GM12872 (cell line): ENCODE results near the gene INAVA.

Experiments
- TF ChIP-seq, protein P1 (sequence below): IDR thresholded peaks from 3 replicates; pipeline ENCODE4 v1.5.1; 2011; ENCODE audit warnings: low read depth, mild to moderate bottlenecking, low read length, moderate library complexity; ENCODE audit not compliant: insufficient read depth

Gene INAVA

DNA sequence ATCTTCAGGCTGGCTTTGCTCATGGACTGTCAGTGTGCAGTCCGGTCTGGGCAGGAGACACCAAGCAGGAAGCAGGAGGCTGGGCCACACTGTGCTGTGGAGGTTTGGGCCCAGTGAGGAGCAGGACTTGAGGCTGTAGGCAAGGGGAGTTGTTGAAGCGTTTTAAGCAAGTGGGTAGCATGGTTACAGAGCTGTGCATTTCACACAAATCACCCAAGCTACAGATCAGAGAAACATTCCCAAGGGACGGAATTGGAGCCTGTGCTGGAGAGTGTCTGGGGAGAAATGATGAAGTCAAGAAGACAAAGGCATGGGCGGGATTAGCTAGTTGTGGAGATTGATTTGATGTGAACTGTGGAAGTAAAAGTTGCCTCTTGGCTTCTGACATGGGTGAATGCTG is 67.9 kb downstream of the INAVA start:
- TF ChIP-seq, protein P1, sequence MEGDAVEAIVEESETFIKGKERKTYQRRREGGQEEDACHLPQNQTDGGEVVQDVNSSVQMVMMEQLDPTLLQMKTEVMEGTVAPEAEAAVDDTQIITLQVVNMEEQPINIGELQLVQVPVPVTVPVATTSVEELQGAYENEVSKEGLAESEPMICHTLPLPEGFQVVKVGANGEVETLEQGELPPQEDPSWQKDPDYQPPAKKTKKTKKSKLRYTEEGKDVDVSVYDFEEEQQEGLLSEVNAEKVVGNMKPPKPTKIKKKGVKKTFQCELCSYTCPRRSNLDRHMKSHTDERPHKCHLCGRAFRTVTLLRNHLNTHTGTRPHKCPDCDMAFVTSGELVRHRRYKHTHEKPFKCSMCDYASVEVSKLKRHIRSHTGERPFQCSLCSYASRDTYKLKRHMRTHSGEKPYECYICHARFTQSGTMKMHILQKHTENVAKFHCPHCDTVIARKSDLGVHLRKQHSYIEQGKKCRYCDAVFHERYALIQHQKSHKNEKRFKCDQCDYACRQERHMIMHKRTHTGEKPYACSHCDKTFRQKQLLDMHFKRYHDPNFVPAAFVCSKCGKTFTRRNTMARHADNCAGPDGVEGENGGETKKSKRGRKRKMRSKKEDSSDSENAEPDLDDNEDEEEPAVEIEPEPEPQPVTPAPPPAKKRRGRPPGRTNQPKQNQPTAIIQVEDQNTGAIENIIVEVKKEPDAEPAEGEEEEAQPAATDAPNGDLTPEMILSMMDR, result no peak

DNA sequence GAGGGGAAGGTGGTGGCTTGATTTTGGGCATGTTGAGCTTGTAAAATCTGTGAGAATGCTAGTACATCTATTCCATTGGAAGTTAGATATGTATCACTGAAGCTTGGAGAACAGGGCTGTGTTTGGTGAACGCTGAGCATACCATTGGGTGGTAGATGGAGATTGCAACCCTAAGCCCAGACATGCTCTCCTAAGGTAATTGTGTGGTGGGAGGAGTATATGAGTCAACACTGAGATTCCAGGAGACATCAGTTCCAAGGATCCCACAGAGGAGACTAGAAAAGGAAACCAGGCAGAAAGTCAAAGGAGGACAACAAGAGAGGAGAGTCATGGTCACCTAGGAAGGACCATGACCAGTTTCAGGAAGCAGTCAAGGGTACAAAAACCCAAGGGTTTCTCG is 68.4 kb downstream of the INAVA start:
- TF ChIP-seq, protein P1, result no peak
